Endothelial cell of umbilical vein (primary cell): ENCODE results near the gene CEP192. TPM values are rescaled to one million over a fixed set of nuclear protein-coding genes. Genes with fewer than 3 reads are reported as not detected.

Experiments
- BruUV-seq: library from RNA; stranded (reverse); fragments of 400-500 nt; replicated peaks from 2 replicates; lab custom pipeline; 2021; lab: Mats Ljungman, UMichigan
- CTCF ChIA-PET: fragments of 300-600, 350-600 bp; sonication (Branson Sonifier 250); formaldehyde crosslinking; loops from one replicate; lab custom pipeline; 2021; ENCODE audit warnings: antibody characterized with exemption, inconsistent platforms; lab: Charles Lee
- POLR2A ChIA-PET: fragments of 300-600, 350-600 bp; sonication (Branson Sonifier 250); formaldehyde crosslinking; loops from one replicate; lab custom pipeline; 2021; ENCODE audit warnings: antibody characterized with exemption, inconsistent platforms; lab: Charles Lee
- DNase-seq: peaks from one replicate; pipeline ENCODE4 v3.0.0-alpha.2; 2011; ENCODE audit warnings: low read depth, low spot score
- FAIRE-seq: peaks from 2 replicates; lab custom pipeline; 2011; peaks lifted over from hg19 to GRCh38; lab: Jason Lieb, UNC
- H2AFZ ChIP-seq: 2 replicates; pipeline ENCODE4 v1.6.0; 2012; ENCODE audit warnings: low read depth, low read length, control low read depth, inconsistent platforms
- H3K27ac ChIP-seq: 2 replicates; pipeline ENCODE4 v1.5.1; 2011; ENCODE audit warnings: low read depth, mild to moderate bottlenecking, control low read depth, low read length, moderate library complexity; ENCODE audit not compliant: insufficient read depth
- H3K27me3 ChIP-seq, 2 experiments: 2 replicates each; pipeline versions ENCODE4 v1.6.0 to v1.6.1; 2011; ENCODE audit warnings: low read length in 2 of 2, mixed read lengths in 1 of 2; ENCODE audit not compliant: control insufficient read depth in 2 of 2, insufficient read depth in 2 of 2
- H3K36me3 ChIP-seq, 2 experiments: 2 replicates in 1 of 2; 3 replicates in 1 of 2; pipeline ENCODE4 v1.5.1; 2011; ENCODE audit warnings: low read length in 2 of 2, mild to moderate bottlenecking in 1 of 2, moderate library complexity in 1 of 2; ENCODE audit not compliant: control insufficient read depth in 2 of 2, insufficient read depth in 2 of 2; ENCODE audit errors: extremely low read depth in 1 of 2
- H3K4me1 ChIP-seq: 3 replicates; pipeline ENCODE4 v1.5.1; 2011; ENCODE audit warnings: mild to moderate bottlenecking, low read length; ENCODE audit not compliant: control insufficient read depth, insufficient read depth; ENCODE audit errors: extremely low read depth
- H3K4me2 ChIP-seq: 2 replicates; pipeline ENCODE4 v1.6.1; 2011; ENCODE audit warnings: low read length, control low read depth, mixed read lengths; ENCODE audit not compliant: insufficient read depth
- H3K4me3 ChIP-seq, 3 experiments: fragments of 200-600 bp in 1 of 3; sonication (generic), shearing (Covaris generic) in 1 of 3; replicated peaks in 1 of 3; 2 replicates each; pipeline ENCODE4 v1.5.1; 2011 to 2016; ENCODE audit warnings: control low read depth in 3 of 3, low read length in 3 of 3, mild to moderate bottlenecking in 2 of 3, inconsistent platforms in 1 of 3, low read depth in 1 of 3, moderate library complexity in 1 of 3; ENCODE audit not compliant: insufficient read depth in 1 of 3
- H3K79me2 ChIP-seq: 2 replicates; pipeline ENCODE4 v1.6.0; 2012; ENCODE audit warnings: low read length, inconsistent platforms; ENCODE audit not compliant: control insufficient read depth, insufficient read depth
- H3K9ac ChIP-seq: replicated peaks from 2 replicates; pipeline ENCODE3; 2011; ENCODE audit warnings: low read length, control low read depth; ENCODE audit not compliant: insufficient read depth; ENCODE audit errors: extremely low read depth
- H3K9me1 ChIP-seq: replicated peaks from 3 replicates; pipeline ENCODE4 v1.6.0; 2011; ENCODE audit warnings: mild to moderate bottlenecking, low read length; ENCODE audit not compliant: control insufficient read depth, insufficient read depth; ENCODE audit errors: extremely low read depth
- H3K9me3 ChIP-seq: replicated peaks from 2 replicates; pipeline ENCODE4 v1.5.1; 2012; ENCODE audit warnings: low read length, inconsistent platforms; ENCODE audit not compliant: control insufficient read depth, insufficient read depth
- H4K20me1 ChIP-seq: replicated peaks from 2 replicates; pipeline ENCODE3; 2011; ENCODE audit warnings: mild to moderate bottlenecking, low read length; ENCODE audit not compliant: control insufficient read depth, insufficient read depth; ENCODE audit errors: extremely low read depth
- CTCF ChIP-seq, 2 donors: IDR thresholded peaks; 1 replicate in 1 of 2; 2 replicates in 1 of 2; pipeline ENCODE4 v1.5.1; 2011; ENCODE audit warnings: low read length in 2 of 2, mild to moderate bottlenecking in 2 of 2, moderate library complexity in 2 of 2, control low read depth in 1 of 2, inconsistent platforms in 1 of 2, low read depth in 1 of 2; ENCODE audit not compliant: insufficient read depth in 1 of 2; ENCODE audit errors: extremely low read depth in 1 of 2
- EZH2 ChIP-seq: IDR thresholded peaks from 2 replicates; pipeline ENCODE4 v1.6.1; 2012; ENCODE audit warnings: borderline replicate concordance, low read depth, mild to moderate bottlenecking, moderate library complexity, low read length, inconsistent platforms; ENCODE audit not compliant: severe bottlenecking
- FOS ChIP-seq: IDR thresholded peaks from 2 replicates; pipeline ENCODE4 v1.6.1; 2011; ENCODE audit warnings: mild to moderate bottlenecking, low read length, moderate library complexity, borderline replicate concordance; ENCODE audit not compliant: insufficient read depth
- GATA2 ChIP-seq: IDR thresholded peaks from 2 replicates; pipeline ENCODE4 v1.7.0; 2011; ENCODE audit warnings: low read depth, mild to moderate bottlenecking, moderate library complexity, mixed read lengths, low read length; ENCODE audit not compliant: insufficient read length, insufficient read depth
- JUN ChIP-seq: IDR thresholded peaks from 2 replicates; pipeline ENCODE4 v1.6.1; 2011; ENCODE audit warnings: borderline replicate concordance, low read depth; ENCODE audit not compliant: insufficient read length, insufficient read depth
- MAX ChIP-seq: IDR thresholded peaks from 2 replicates; pipeline ENCODE4 v1.6.1; 2011; ENCODE audit not compliant: insufficient read depth, insufficient read length
- MYC ChIP-seq: IDR thresholded peaks from one replicate; pipeline ENCODE4 v1.6.1; 2011; ENCODE audit warnings: mild to moderate bottlenecking, low read depth, low read length
- POLR2A ChIP-seq: IDR thresholded peaks from 2 replicates; pipeline ENCODE4 v1.6.1; 2012; ENCODE audit warnings: low read depth, mild to moderate bottlenecking, control low read depth, low read length
- POLR2AphosphoS5 ChIP-seq: IDR thresholded peaks from 2 replicates; pipeline ENCODE4 v1.6.1; 2012; ENCODE audit warnings: low read depth, mild to moderate bottlenecking, control low read depth, low read length, moderate library complexity; ENCODE audit not compliant: insufficient read depth
- dilution Hi-C: fragments of 300-500 bp; cut with MboI; formaldehyde crosslinking; loops from one replicate; pipeline ENCODE4 v1.15.0; 2019; ENCODE audit warnings: low sequenced_read_pairs; ENCODE audit not compliant: extremely low pct_ligation_motif_present
- intact Hi-C: fragments of 100-400 bp; cut with micrococcal nuclease; formaldehyde crosslinking; loops from one replicate; pipeline ENCODE4 v1.10.0; 2022
- polyA plus RNA-seq, 4 experiments: library from polyadenylated mRNA; depleted of rRNA in 3 of 4; stranded (reverse) in 3 of 4; unstranded in 1 of 4; fragments of >200 nt; gene quantifications; 2 replicates each; pipeline versions ENCODE4 v1.2.1 to v1.2.3, GENCODE V29; 2011 to 2012; ENCODE audit warnings: missing spikeins in 1 of 4
- total RNA-seq: library from RNA; stranded (reverse); gene quantifications from 2 replicates; pipeline ENCODE4 v1.2.3, GENCODE V29; 2021

Gene CEP192
- total and polyA plus RNA-seq, 2 donors (not counting 3 experiments of a cell fraction or from before 2014, with no cell fraction given): 14.5 to 22.9 TPM

GRCh38 chr18:13126966-13127598 is 135.9 kb downstream of the CEP192 start:
- H3K4me3 ChIP-seq: no peak overlapping the region
- peaks cover 0 to 6% of the 10 kb centered on the region in 2 experiments for H3K36me3 ChIP-seq
- no peaks in the 10 kb centered on the region for H3K79me2 ChIP-seq
- no peak overlapping the region for H2AFZ ChIP-seq
- TF ChIP-seq POLR2A: no peak
- no peak for TF ChIP-seq JUN
- no peak for TF ChIP-seq GATA2
- no peak for TF ChIP-seq MYC
- no peak for TF ChIP-seq CTCF (IDR thresholded peaks at IDR 0.05; ENCODE audit: extremely low read depth in 1 of 2, insufficient read depth in 1 of 2, low read depth in 1 of 2, low read length in 2 of 2)
- TF ChIP-seq EZH2: no peak
- TF ChIP-seq MAX: no peak
- TF ChIP-seq POLR2AphosphoS5: no peak
- no peak for TF ChIP-seq FOS
- POLR2A ChIA-PET: no interaction called here
- dilution Hi-C loops (no loop called here), intact Hi-C loops (no loop called here)
- no peak overlapping the region for H3K4me2 ChIP-seq
- BruUV-seq: no TSS peak
- H3K9me1 ChIP-seq: no peaks in the 10 kb centered on the region
- FAIRE-seq: no peak
- DNase-seq: no peak
- no peaks in the 10 kb centered on the region for H3K9me3 ChIP-seq
- CTCF ChIA-PET: interaction anchor here (0.5 to 3.3 kb wide), 4 partner anchors 13 to 998 kb away, joined by 3 to 12 read pairs (median 6); no protein-coding TSS in a partner anchor
- H4K20me1 ChIP-seq: no peaks in the 10 kb centered on the region
- H3K9ac ChIP-seq: no peak overlapping the region
- H3K27ac ChIP-seq: no peak overlapping the region
- H3K4me1 ChIP-seq: no peaks in the 10 kb centered on the region
- H3K27me3 ChIP-seq: no peaks in the 10 kb centered on the region
